Measurements from ENCODE around the gene CADM1.

The CADM1 gene

GRCh38 chr11:115444542-115444941, 59.7 kb downstream of the CADM1 start:
- DNase-seq (ENCODE audit: low read depth): no peak

GRCh38 chr11:115439969-115440540, 64.2 kb downstream of the CADM1 start:
- DNase-seq (ENCODE audit: low read depth): no peak

- no peak for DNase-seq (ENCODE audit: low read depth)
These were observed 64.8 kb downstream of the CADM1 start for GRCh38 chr11:115439385-115439784.

GRCh38 chr11:115437902-115438575, 66.2 kb downstream of the CADM1 start:
- DNase-seq (ENCODE audit: low read depth): no peak

GRCh38 chr11:115430345-115430744, 73.9 kb downstream of the CADM1 start:
- DNase-seq (ENCODE audit: low read depth): no peak

GRCh38 chr11:115428306-115428705, 75.9 kb downstream of the CADM1 start:
- DNase-seq (ENCODE audit: low read depth): no peak

- no peak for DNase-seq (ENCODE audit: low read depth)
These were observed 78.4 kb downstream of the CADM1 start for GRCh38 chr11:115425816-115426215.

- DNase-seq (ENCODE audit: low read depth): no peak
These were observed 79.0 kb downstream of the CADM1 start for GRCh38 chr11:115425250-115425649.

GRCh38 chr11:115423728-115424459, 80.3 kb downstream of the CADM1 start:
- no peak for DNase-seq (ENCODE audit: low read depth)

- DNase-seq (ENCODE audit: low read depth): no peak
These were observed 82.1 kb downstream of the CADM1 start for GRCh38 chr11:115421992-115422689.

- no peak for DNase-seq (ENCODE audit: low read depth)
These were observed 82.7 kb downstream of the CADM1 start for GRCh38 chr11:115421352-115421991.

GRCh38 chr11:115420505-115420904, 83.7 kb downstream of the CADM1 start:
- DNase-seq (ENCODE audit: low read depth): no peak

GRCh38 chr11:115418626-115419025, 85.6 kb downstream of the CADM1 start:
- DNase-seq (ENCODE audit: low read depth): no peak

GRCh38 chr11:115418081-115418480, 86.1 kb downstream of the CADM1 start:
- DNase-seq (ENCODE audit: low read depth): no peak

- DNase-seq (ENCODE audit: low read depth): no peak
These were observed 93.1 kb downstream of the CADM1 start for GRCh38 chr11:115411120-115411519.

GRCh38 chr11:115409691-115410220, 94.5 kb downstream of the CADM1 start:
- no peak for DNase-seq (ENCODE audit: low read depth)

GRCh38 chr11:115409116-115409670, 95.0 kb downstream of the CADM1 start:
- DNase-seq (ENCODE audit: low read depth): no peak

GRCh38 chr11:115408036-115408921, 95.9 kb downstream of the CADM1 start:
- DNase-seq (ENCODE audit: low read depth): no peak

- no peak for DNase-seq (ENCODE audit: low read depth)
These were observed 96.7 kb downstream of the CADM1 start for GRCh38 chr11:115407496-115407895.

GRCh38 chr11:115406404-115406803, 97.8 kb downstream of the CADM1 start:
- DNase-seq (ENCODE audit: low read depth): no peak
